Measurements from ENCODE around the gene PITPNM1.

Gene PITPNM1

GRCh38 chr11:67497656-67498291 is 7.4 kb downstream of the PITPNM1 start:
- TF ChIP-seq CTCF (IDR thresholded peaks at IDR 0.05; ENCODE audit: control insufficient read depth, extremely low read depth, insufficient read depth), result no peak
- no peak for DNase-seq (ENCODE audit: low read depth)
- H3K4me3 ChIP-seq (ENCODE audit: low read depth, low read length), result no peak overlapping the region

- TF ChIP-seq CTCF (IDR thresholded peaks at IDR 0.05; ENCODE audit: control insufficient read depth, extremely low read depth, insufficient read depth), result no peak
- no peak for DNase-seq (ENCODE audit: low read depth)
- no peak overlapping the region for H3K4me3 ChIP-seq (ENCODE audit: low read depth, low read length)
Observed at GRCh38 chr11:67496113-67496512, 9.1 kb downstream of the PITPNM1 start.

- DNase-seq (ENCODE audit: low read depth), result no peak
- TF ChIP-seq CTCF (IDR thresholded peaks at IDR 0.05; ENCODE audit: control insufficient read depth, extremely low read depth, insufficient read depth), result no peak
- no peak overlapping the region for H3K4me3 ChIP-seq (ENCODE audit: low read depth, low read length)
Observed at GRCh38 chr11:67495234-67496005, 9.7 kb downstream of the PITPNM1 start.

GRCh38 chr11:67494371-67495233 is 10.6 kb downstream of the PITPNM1 start:
- H3K4me3 ChIP-seq (ENCODE audit: low read depth, low read length), result no peak overlapping the region
- no peak for DNase-seq (ENCODE audit: low read depth)
- no peak for TF ChIP-seq CTCF (IDR thresholded peaks at IDR 0.05; ENCODE audit: control insufficient read depth, extremely low read depth, insufficient read depth)

- H3K4me3 ChIP-seq (ENCODE audit: low read depth, low read length), result no peak overlapping the region
- TF ChIP-seq CTCF (IDR thresholded peaks at IDR 0.05; ENCODE audit: control insufficient read depth, extremely low read depth, insufficient read depth), result no peak
- DNase-seq (ENCODE audit: low read depth), result no peak
Observed at GRCh38 chr11:67493548-67494370, 11.4 kb downstream of the PITPNM1 start.

GRCh38 chr11:67492801-67493547 is 12.2 kb downstream of the PITPNM1 start:
- DNase-seq (ENCODE audit: low read depth), result no peak
- H3K4me3 ChIP-seq (ENCODE audit: low read depth, low read length), result no peak overlapping the region
- TF ChIP-seq CTCF (IDR thresholded peaks at IDR 0.05; ENCODE audit: control insufficient read depth, extremely low read depth, insufficient read depth), result no peak
